Activated T-cell treated with anti-CD3 and anti-CD28 coated beads, Interleukin-2, amount 50 U/mL, for 48 hours (primary cell): ENCODE results near the gene TMEM95.

ENCODE experiments used
- DNase-seq, 2 experiments: peaks; one replicate each; pipeline ENCODE4 v3.0.0-alpha.2; 2020

TMEM95 gene

DNA sequence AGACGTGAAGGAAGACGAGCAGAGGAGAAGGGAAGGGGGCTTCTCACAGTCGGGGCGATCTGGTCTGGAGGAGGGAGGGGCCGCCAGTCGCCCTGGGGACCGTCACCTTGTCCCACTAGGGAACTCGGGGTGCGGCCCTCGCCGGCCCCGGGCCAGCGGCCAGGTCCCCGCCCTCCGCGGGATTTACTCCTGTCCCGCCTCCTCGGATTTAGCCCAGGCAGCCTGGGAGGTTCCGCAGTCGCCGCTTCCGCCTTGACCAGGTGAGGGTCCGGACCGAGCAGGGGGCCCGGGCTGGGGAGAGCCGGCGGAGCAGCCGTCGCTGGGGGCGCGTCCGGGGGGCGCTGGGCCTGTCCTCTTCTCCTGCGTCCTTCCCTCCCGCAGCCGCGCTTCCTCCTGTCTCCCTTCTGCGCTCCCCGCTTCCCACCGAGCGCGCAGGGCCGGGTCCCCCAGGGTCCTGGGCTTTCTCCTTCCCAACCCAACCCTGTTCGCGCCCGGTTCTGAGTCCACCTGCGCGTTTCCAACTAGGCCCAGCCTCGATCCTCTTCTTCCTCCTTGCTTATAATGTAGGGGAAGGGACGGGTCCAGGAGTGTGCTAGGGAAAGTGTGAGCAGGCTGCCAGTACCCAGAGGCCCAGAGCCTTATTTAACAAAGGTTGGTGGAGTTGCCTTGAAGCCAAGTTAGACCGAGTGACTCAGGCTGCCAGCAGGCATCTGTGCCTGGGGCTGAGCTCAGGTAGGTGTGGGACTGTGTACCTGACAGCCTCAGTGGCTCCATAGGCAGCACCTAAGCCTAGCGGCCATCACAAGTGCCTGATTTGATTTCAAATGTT is 26.1 kb downstream of the TMEM95 start, which contains the start of gene TNK1:
Gene TNK1 (plus strand): TSS at position 235 of the 829 bp plus-strand sequence. CDS start 1,838 bp downstream, outside the sequence.
- peak in 1 of 2 experiments; percentile 29 for DNase-seq

DNA sequence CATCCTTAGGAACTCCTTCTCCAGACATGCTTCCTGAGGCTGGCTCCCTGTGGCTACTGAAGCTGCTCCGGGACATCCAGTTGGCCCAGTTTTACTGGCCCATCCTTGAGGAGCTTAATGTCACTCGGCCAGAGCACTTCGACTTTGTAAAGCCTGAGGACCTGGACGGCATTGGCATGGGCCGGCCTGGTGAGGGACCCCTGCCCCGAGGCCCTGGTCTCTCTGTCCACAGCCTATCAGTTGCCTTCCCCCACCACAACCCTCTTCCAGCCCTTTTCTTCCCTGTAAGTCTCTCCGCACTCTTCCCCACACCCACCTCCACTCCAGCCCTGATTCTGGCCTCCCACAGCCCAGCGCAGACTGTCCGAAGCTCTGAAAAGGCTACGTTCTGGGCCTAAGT is 27.9 kb downstream of the TMEM95 start:
- no peak for DNase-seq

DNA sequence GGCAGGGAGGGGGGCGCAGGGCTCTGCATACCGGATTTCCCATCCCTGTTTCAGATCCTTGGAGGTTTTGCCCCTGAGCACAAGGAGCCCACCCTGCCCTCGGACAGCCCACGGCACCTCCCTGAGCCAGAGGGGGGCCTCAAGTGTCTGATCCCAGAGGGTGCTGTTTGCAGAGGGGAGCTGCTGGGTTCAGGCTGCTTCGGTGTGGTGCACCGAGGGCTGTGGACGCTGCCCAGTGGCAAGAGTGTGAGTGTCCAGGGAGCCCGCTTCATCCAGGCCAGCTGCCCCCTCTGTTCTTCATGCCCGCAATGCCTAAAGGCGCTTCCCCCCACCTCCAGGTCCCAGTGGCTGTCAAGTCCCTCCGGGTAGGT is 28.4 kb downstream of the TMEM95 start:
- DNase-seq, result no peak

DNA sequence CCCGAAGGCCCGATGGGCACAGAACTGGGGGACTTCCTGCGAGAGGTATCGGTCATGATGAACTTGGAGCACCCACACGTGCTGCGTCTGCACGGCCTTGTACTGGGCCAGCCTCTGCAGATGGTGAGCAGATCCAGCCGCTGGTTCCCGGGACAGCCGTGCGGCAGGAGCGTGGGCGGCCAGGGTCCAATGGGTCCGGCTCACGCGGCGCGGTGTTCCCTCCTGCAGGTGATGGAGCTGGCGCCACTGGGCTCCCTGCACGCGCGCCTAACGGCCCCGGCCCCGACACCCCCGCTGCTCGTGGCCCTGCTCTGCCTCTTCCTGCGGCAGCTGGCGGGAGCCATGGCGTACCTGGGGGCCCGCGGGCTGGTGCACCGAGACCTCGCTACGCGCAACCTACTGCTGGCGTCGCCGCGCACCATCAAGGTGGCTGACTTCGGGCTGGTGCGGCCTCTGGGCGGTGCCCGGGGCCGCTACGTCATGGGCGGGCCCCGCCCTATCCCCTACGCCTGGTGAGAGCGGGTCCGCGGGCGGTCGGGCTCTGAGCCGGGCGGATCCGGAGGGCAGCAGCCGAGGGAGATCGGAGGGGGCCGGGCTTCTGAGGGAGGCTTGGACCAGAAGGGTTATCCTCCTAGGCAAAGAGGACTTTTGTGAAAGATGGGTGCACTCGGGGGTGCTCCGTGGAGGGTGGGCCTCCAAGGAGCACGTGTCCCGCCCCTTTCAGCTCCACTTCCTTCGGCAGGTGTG is 29.0 kb downstream of the TMEM95 start:
- peak; percentile 86 to 89 for DNase-seq

DNA sequence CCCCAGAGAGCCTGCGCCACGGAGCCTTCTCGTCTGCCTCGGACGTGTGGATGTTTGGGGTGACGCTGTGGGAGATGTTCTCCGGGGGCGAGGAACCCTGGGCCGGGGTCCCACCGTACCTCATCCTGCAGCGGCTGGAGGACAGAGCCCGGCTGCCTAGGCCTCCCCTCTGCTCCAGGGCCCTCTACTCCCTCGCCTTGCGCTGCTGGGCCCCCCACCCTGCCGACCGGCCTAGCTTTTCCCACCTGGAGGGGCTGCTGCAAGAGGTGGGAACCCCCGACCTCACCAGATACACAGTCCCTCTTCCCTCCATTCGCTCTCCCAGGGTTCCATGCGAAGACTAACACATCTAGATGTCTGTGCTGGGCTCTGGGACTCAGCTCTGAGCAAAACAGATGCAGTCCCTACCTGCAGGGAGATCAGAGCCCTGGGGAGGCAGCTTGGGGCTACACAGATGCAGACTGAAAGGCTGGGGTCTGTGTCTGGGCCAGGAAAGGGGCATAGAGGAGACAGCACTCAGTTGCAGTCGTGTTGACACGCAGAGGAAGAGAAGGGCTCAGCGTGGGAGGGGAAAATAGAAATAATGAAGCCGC is 29.6 kb downstream of the TMEM95 start:
- DNase-seq, result no peak

DNA sequence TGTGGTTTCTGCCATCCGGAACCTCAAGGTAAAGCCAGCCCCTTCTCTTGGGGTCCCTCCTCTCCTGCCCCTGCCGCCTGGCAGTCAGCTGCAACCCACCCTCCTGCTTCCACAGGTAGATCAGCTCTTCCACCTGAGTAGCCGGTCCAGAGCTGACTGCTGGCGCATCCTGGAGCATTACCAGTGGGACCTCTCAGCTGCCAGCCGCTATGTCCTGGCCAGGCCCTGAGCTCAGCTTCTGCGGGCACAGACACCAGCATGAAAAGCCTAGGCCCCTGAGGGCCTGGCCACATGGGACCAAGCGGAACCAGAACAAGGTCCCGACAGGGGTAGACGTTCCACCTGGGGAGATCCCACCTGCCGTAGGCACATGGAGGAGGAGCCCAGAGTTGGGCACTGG is 33.9 kb downstream of the TMEM95 start:
- no peak for DNase-seq

DNA sequence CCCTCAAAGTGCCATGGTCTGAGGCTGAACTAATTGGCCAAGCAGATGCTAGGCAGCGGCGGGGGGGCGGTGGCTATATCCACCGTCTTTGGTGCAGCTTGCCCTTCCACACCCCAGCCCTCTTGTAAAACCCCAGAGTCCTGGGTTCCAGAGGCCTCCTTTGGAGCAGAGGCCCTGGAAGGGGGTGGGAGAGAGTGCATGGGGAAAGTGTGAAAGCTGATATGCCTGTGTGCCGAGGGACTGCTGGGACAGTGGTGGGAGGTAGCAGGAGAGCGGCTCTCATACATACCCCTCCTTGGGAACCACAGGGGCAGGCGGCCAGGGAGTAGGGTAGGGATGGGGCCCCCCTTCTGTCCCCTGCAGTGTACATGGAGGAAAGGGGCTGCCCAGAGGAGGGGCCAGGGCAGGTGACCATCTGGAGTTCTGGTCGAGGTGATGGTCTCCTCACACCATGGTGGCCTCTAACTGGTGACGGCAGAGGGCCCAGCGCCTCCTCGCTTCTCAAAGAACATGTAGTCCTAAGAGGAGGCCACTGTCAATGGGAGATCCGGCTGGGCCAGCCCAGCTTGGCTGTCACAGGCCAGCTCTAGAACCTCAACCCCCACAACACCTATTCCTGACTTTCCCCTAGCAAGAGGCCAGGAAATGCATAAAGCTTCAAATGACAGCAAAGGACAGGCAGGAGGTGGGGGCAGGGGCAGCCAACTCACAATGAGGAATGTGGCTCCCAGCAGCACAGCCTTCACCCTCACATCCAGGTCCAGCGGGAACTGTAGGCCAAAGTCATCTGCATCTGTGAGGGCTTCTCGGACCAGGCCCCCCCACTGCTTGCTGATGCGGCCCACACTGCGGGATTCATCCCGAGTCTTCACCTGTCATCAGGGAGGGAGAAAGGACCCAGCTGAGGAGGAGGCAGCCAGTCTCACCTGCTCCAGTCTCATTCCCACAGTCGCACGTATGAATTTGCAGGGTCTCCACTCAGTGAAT is 35.3 kb downstream of the TMEM95 start:
- no peak for DNase-seq

DNA sequence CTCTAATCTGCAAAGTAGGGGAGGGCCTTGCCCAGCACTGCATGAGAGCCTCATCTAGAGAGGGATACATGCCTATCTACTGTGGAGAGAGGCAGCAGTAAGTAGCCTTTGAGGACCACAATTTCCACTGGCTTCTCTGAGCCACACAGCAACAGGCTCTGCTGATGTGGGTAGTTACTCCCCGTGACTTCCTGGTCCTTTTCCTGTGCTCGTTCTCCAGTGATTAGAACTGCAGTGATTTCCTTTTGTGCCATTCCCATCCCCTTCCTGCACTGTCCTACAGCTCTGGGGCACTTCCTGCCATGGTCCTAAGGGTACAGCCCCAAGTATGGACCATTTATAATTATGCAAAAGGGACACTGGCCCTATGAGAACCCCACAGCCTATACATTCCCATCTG is 36.4 kb downstream of the TMEM95 start:
- no peak for DNase-seq

DNA sequence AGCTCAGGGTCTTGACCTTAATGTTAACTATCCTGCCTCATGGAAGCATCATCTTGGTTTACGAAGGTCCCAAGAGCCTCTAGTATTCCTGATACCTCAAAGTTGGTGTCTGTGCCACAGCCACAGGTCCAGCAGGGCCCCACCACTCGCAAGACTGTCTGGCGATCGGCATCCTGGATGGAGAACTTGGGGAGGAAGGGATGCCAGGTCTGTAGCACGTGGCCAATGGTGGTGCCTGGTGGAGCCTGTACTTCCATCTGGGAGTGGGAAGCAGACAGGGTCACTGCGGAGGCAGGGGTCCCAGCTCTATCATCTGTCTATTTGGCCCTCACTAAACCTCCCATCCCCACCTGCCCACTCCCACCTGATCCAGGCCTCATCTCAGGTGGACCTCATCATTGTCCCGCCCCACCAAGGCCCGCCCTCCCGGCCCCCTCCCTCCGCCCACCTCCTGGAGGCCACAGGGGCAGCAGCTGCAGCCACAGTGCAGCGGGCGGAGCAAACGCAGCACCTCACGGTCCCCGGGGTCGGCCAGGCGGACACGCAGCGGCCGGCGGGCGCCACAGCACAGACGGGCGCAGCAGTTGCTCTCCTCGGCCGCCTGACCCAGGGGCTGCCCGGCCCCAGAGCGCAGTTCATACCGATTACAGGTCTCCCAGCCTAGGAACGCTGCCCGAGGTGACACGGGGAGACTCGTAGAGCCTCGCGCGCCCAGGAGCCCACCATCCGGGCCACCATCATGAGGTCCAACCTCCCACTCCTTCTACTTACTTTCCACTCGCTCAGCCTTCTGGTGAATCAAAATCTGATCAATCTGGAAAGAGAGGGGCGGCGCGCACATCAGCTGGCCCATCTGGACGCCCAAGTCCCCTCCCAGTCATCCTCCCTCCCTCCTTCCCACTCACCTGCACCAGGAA is 38.0 kb downstream of the TMEM95 start:
- DNase-seq, result no peak

DNA sequence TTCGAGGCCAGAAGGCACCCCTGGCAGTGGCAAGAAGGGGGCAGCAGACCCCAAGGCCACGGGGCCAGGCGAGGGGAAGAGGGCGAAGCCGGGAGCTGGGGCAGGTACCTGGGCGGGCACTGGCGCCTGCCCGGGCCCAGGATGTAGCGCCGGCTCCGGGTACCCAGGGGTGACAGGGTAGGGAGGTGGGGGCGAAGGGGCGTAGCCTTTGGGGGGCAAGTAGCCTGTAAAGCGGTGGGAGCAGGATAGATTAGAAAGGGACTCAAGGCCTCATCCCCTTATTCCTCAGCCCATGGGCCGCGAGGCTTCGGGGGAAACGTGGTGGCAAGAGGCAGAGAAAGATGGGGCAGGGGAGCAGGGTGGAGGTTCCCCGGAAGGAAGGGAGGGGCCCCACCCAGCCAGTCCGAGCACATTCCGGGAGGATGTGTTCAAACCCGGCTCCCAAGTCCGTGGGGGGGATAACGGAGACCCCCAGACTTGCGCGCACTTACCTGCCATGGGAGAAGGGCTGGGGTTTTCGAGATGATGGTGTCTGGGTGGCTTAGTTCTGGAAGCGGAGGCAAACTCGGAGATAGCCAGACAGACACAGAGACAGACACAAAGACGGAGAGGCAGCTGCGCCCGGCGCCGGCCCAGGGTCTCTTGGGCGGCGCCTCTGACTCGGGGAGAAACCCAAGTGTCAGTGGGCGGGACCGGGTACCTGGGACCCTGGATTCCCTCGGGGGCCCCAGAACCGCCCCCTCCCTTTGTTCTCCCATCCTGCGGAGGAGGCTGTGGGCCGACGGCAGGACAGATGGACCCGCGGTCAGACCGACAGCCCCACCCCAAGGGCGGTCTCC is 38.9 kb downstream of the TMEM95 start:
- DNase-seq, result peak; percentile 44 to 49

DNA sequence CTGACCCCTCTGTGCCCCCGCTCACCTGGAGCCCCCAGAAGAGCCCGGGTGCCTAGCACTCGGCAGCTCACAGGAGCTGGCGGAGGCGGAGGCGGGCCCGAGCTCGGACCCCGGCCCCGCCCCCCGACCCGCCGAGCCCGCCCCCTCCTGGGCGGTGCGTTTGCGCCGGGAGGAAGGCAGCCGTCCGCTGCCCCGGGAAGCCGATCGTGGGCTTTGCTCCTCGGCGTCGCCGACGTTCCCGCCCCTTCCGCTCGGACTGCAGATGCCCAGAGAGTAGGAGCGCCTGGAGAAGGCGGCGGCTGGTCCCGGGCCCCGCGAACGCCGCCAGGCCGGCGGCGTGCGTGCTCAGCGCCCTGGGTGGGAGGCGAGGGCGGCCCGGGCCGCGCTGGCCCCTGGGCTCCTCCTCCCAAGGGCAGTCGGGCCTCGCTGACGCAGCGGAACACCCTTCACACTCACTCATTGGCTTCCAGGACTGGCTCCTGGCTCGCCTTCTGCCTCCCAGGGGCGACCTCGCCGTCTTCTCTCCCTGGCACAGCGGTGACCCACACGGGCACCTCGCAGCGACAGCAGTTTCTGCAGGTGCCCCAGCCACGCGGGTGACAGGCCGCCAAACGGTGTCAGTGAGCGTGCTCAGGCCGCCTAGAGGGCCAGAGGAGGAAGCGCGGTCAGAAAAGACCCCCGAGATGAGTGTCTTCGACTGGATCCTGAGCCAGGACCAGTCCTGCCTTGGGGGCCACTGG is 39.7 kb downstream of the TMEM95 start, which contains the start of gene PLSCR3:
Gene PLSCR3 (minus strand): TSS at position 74 of the 740 bp plus-strand sequence. CDS start 415 bp downstream, outside the sequence.
- peak; percentile 90 to 93 for DNase-seq

DNA sequence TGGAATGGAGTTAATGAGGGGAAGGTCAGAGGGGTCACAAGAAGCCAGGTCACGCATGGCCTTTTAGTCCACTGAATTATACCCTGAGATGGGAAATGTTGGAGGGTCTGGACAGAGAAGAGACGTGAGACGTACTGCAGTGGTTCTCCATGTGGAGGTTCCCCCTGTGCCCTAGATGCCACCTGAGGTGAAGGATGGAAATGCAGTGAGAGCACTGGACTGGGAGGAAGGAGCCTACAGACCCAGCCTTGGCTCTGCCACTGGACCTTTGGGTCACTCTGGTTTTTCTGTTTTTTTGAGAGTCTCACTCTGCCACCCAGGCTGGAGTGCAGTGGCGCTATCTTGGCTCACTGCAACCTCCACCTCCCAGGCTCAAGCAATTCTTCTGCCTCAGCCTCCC is 41.2 kb downstream of the TMEM95 start:
- DNase-seq, result no peak

DNA sequence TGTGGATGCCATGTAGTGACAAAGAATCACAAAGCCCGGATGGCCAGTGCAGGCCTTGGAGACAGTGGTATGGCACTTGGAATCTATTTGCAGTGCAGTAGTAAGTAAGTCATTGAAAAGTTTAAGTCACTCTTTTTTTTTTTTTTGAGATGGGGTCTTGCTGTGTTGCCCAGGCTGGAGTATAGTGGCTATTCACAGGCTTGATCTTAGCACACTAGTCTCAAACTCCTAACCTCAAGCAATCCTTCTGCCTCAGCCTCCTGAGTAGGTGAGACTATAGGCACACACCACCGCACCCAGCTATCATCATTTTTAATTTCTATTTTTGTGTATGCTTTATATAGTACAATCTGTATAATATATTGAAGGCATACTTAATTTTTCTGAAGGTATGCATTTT is 43.7 kb downstream of the TMEM95 start:
- no peak for DNase-seq

DNA sequence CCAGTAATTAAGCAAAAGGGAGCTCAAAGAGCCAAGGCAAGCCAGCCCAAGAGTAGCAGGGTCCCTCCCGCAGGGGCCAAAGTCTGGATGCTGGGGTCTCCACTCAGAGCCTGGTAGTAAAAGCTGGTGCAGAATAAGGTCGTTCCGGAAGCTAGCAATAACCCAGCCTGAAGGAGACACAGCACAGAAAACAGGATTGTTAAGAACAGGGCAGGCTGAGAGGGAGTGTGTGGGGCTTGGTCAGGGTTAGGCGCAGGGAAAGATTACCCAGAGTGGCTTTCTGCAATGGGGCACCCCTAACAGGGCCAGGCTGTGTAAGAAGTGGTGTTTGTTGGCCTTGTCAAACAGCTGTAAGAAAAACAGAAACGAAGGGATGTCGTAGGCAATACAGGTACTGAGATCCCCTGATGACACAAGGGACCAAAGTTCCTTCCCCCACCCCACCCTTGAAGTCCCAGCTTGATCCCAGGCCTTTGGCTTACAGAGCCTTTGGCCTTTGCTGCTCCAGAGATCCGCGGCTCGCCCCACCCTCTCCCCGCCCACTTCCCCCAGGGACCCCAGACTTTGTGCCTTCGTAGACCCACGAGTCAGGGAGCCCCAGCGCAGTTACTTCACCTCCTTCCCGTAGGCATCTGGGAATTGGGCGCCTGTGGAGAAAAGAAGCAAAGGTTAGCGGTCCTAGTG is 48.2 kb downstream of the TMEM95 start:
- peak; percentile 52 to 53 for DNase-seq

DNA sequence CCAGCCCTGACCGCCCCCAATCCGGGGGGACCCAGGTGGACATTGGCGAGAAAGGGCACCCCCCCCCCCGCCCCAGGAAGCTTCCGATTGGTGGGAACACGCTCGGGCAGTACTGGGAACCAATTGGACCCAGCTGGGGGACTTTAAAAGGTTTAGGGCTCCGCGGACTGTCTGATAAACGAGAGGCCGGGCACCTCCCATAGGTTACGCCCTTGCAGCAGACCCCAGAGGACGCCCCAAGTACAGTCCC is 48.7 kb downstream of the TMEM95 start:
- DNase-seq, result no peak

DNA sequence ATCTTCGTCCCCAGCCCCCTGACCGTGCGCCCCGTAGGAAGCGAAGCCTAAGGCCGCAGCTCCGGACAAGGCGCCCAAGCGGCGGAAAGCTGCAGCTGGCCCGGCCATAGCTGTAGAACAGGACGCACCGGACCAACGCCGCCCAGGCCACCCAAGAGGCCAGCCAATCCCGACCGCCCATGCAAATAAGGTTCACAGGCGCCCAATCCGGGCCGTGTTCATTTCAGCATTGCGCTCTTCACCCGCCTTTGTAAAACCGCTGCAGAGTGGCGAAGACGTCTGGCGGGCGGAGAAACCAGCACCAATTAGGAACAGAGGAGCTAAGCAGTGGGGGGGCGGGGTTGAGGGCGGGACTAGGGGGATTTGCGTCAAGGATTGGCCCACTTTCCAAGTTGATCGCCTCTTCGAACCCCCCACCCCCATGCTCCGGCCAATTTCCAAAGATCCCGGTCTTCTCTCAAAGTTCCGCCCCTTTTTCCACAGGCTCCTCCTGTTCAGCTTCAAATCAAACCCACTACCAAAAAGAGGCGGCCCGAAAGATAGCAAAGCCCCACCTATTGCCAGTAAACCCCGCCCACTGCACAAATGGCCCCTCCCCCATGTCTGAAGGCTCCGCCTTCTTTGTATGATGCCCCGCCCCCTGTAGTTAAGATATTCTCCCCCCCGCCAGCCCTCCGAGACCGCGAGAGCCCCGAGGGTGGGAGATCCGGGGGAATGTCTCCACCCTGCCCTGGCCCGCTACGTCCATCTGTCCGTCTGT is 49.2 kb downstream of the TMEM95 start, which contains the start of gene TMEM256:
Gene TMEM256 (minus strand): TSS at position 121 of the 760 bp plus-strand sequence. CDS start 13 bp downstream, at position 108.
- peak; percentile 96 for DNase-seq

DNA sequence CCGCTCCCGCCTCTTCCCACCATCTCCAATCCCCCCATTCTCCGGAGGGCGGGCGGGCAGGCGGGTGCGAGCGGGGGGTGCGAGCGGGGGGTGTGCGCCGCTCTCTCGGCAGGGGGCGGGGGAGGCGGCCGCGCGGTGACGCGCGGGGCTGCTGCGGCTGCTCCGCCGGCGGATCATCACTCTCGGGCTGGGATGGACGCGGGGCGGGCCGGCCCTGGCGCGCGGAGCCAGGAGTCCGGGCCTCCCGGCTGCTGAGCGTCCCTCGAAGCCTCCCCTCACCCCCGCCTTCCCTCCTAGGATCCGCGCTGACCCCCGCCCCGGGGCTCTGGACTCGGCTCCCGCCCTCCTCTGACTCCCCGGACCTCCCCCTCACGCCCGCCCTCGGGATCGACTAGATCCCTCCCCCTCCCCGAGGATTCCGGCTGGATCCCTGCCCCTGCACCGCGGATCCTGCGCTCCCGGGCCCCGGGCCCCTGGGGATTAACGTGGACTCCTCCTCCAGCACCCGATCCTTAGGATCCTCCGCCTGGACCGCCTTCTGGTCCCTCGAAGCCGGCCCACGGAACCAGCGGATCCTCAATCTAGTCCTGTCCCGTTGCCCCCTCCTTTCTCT is 49.9 kb downstream of the TMEM95 start:
- no peak for DNase-seq
